HTERT RPE-1 (cell line): ENCODE results near the gene CEP72.
"Not testable (repeated sequence)": the region's sequence is repeated elsewhere in the genome, so short reads cannot be mapped to it uniquely, and the experiment has no call there.

ENCODE experiments used
- in situ Hi-C: fragments of 300-500 bp; cut with MboI; formaldehyde crosslinking; loops from 4 replicates; pipeline ENCODE4 v1.14.3; 2020; ENCODE audit warnings: low sequenced_read_pairs

The CEP72 gene

GRCh38 chr5:680836-681235 lies 68.7 kb downstream of the CEP72 start:
- in situ Hi-C loops, result not testable (repeated sequence)

- in situ Hi-C loops, result not testable (repeated sequence)
Observed at GRCh38 chr5:681317-682191, 69.4 kb downstream of the CEP72 start.

- in situ Hi-C loops, result not testable (repeated sequence)
Observed at GRCh38 chr5:682216-682615, 70.1 kb downstream of the CEP72 start.

GRCh38 chr5:682651-683358 lies 70.7 kb downstream of the CEP72 start:
- in situ Hi-C loops, result not testable (repeated sequence)

- in situ Hi-C loops, result no loop called here
Observed at GRCh38 chr5:683551-684481, 71.7 kb downstream of the CEP72 start.

GRCh38 chr5:684751-685216 lies 72.6 kb downstream of the CEP72 start:
- in situ Hi-C loops, result no loop called here

GRCh38 chr5:685262-686171 lies 73.4 kb downstream of the CEP72 start:
- in situ Hi-C loops, result no loop called here

GRCh38 chr5:686172-686523 lies 74.0 kb downstream of the CEP72 start:
- in situ Hi-C loops, result not testable (repeated sequence)

- in situ Hi-C loops, result not testable (repeated sequence)
Observed at GRCh38 chr5:686936-687335, 74.8 kb downstream of the CEP72 start.

- in situ Hi-C loops, result not testable (repeated sequence)
Observed at GRCh38 chr5:688348-689010, 76.3 kb downstream of the CEP72 start.

- in situ Hi-C loops, result not testable (repeated sequence)
Observed at GRCh38 chr5:690293-690692, 78.2 kb downstream of the CEP72 start.

GRCh38 chr5:691049-691448 lies 78.9 kb downstream of the CEP72 start:
- in situ Hi-C loops, result not testable (repeated sequence)

GRCh38 chr5:691817-692528 lies 79.8 kb downstream of the CEP72 start:
- in situ Hi-C loops, result no loop called here

GRCh38 chr5:692529-693041 lies 80.4 kb downstream of the CEP72 start:
- in situ Hi-C loops, result not testable (repeated sequence)

GRCh38 chr5:693271-694041 lies 81.3 kb downstream of the CEP72 start, which contains the start of gene TPPP:
TPPP (minus strand) TSS chr5:693352; CDS start chr5:678060, 15,292 bp downstream.
- in situ Hi-C loops, result not testable (repeated sequence)

GRCh38 chr5:694042-694431 lies 81.9 kb downstream of the CEP72 start:
- in situ Hi-C loops, result not testable (repeated sequence)

- in situ Hi-C loops, result not testable (repeated sequence)
Observed at GRCh38 chr5:695475-695874, 83.3 kb downstream of the CEP72 start.

- in situ Hi-C loops, result not testable (repeated sequence)
Observed at GRCh38 chr5:696191-696590, 84.1 kb downstream of the CEP72 start.
